ENCODE results near the gene OSTF1.

OSTF1 gene

GRCh38 chr9:75087824-75088645 lies at the start of gene OSTF1, which contains the start of gene NMRK1:
TSS of gene OSTF1 (plus strand) at chr9:75088514. CDS start at chr9:75088693, 179 bp downstream.
TSS of gene NMRK1 (minus strand) at chr9:75088155. CDS start at chr9:75083115, 5,040 bp downstream.
- peak; percentile 94 for DNase-seq

- DNase-seq: no peak
Measured at GRCh38 chr9:75039009-75039408, 49.3 kb upstream of the OSTF1 start.

GRCh38 chr9:75039801-75040200 lies 48.5 kb upstream of the OSTF1 start:
- DNase-seq: no peak

- DNase-seq: no peak
Measured at GRCh38 chr9:75041041-75041440, 47.3 kb upstream of the OSTF1 start.

- no peak for DNase-seq
Measured at GRCh38 chr9:75046725-75047345, 41.5 kb upstream of the OSTF1 start.

- DNase-seq: no peak
Measured at GRCh38 chr9:75047506-75047905, 40.8 kb upstream of the OSTF1 start.

GRCh38 chr9:75051285-75051684 lies 37.0 kb upstream of the OSTF1 start:
- DNase-seq: no peak

- no peak for DNase-seq
Measured at GRCh38 chr9:75053869-75054268, 34.4 kb upstream of the OSTF1 start.

GRCh38 chr9:75054368-75055001 lies 33.8 kb upstream of the OSTF1 start:
- no peak for DNase-seq

GRCh38 chr9:75061169-75061568 lies 27.1 kb upstream of the OSTF1 start:
- no peak for DNase-seq

- no peak for DNase-seq
Measured at GRCh38 chr9:75063556-75064305, 24.6 kb upstream of the OSTF1 start.

GRCh38 chr9:75064307-75065025 lies 23.8 kb upstream of the OSTF1 start:
- no peak for DNase-seq

- DNase-seq: no peak
Measured at GRCh38 chr9:75065510-75065909, 22.8 kb upstream of the OSTF1 start.

- no peak for DNase-seq
Measured at GRCh38 chr9:75067894-75068293, 20.4 kb upstream of the OSTF1 start.

GRCh38 chr9:75069171-75069570 lies 19.1 kb upstream of the OSTF1 start:
- DNase-seq: no peak

- DNase-seq: peak; percentile 70
Measured at GRCh38 chr9:75071530-75072122, 16.7 kb upstream of the OSTF1 start.

GRCh38 chr9:75072895-75073294 lies 15.4 kb upstream of the OSTF1 start:
- no peak for DNase-seq

GRCh38 chr9:75081632-75082031 lies 6.7 kb upstream of the OSTF1 start:
- DNase-seq: no peak

GRCh38 chr9:75083188-75083970 lies 4.9 kb upstream of the OSTF1 start:
- DNase-seq: no peak

- no peak for DNase-seq
Measured at GRCh38 chr9:75084081-75084672, 4.1 kb upstream of the OSTF1 start.

GRCh38 chr9:75085640-75086039 lies 2.7 kb upstream of the OSTF1 start:
- DNase-seq: no peak

All from activated CD8-positive, alpha-beta memory T cell treated with anti-CD3 and anti-CD28 coated beads for 24 hours (primary cell).